Measurements from ENCODE around the gene NT5DC4. TPM values are rescaled to one million over a fixed set of nuclear protein-coding genes. Genes with fewer than 3 reads are reported as not detected.

NT5DC4 gene
- total and polyA plus RNA-seq, 2 of the 4 experiments (the other 2 are of a cell fraction): not detected

- Histone ChIP-seq H3K23ac (ENCODE audit: low read depth, low read length) (no peak overlapping the region), H3K4ac (ENCODE audit: low read depth, low read length) (no peak overlapping the region), H3K27ac (ENCODE audit: insufficient read depth, low read length) (no peak overlapping the region), H2AK5ac (ENCODE audit: low read depth, low read length) (no peak overlapping the region), H3K9ac (ENCODE audit: low read depth, low read length) (no peak overlapping the region), H4K8ac (ENCODE audit: low read depth in 2 of 2, low read length in 2 of 2) (no peak overlapping the region), H2AK9ac (replicated peaks; ENCODE audit: low read depth, low read length, poor library complexity) (no peak overlapping the region), H3K79me1 (ENCODE audit: low read depth in 1 of 2, low read length in 2 of 2) (no peaks in the 10 kb centered on the region), H2BK20ac (ENCODE audit: low read depth, low read length) (no peak overlapping the region), H3K9me3 (ENCODE audit: control insufficient read depth, insufficient read depth, low read length) (no peaks in the 10 kb centered on the region), H3K56ac (ENCODE audit: extremely low read depth, insufficient read depth, low read length) (no peak overlapping the region), H4K5ac (ENCODE audit: low read depth, low read length) (no peak overlapping the region), H3K4me2 (ENCODE audit: low read depth, low read length) (no peak overlapping the region), H4K91ac (ENCODE audit: insufficient read depth, low read depth, low read length) (no peak overlapping the region), H2BK15ac (ENCODE audit: low read depth, low read length) (no peak overlapping the region), H4K20me1 (ENCODE audit: insufficient read depth, low read length) (no peaks in the 10 kb centered on the region), H3K4me3 (ENCODE audit: insufficient read depth, low read depth, low read length) (no peak overlapping the region), H2AFZ (replicated peaks; ENCODE audit: low read length, poor library complexity) (no peak overlapping the region), H3K36me3 (ENCODE audit: control insufficient read depth, insufficient read depth, low read length) (no peaks in the 10 kb centered on the region), H3K27me3 (ENCODE audit: control insufficient read depth, insufficient read depth, low read length) (peaks cover 3% of the 10 kb centered on the region; the same call in 1 of the 2 replicates), H3K14ac (replicated peaks; ENCODE audit: low read depth, low read length) (no peak overlapping the region), H2BK5ac (ENCODE audit: low read depth, low read length, poor library complexity, severe bottlenecking) (no peak overlapping the region), H3K4me1 (ENCODE audit: control insufficient read depth, insufficient read depth, low read length) (peaks cover 12% of the 10 kb centered on the region), H2BK120ac (ENCODE audit: low read depth, low read length) (no peak overlapping the region), H3K9me1 (ENCODE audit: insufficient read depth, low read length) (peaks cover 3% of the 10 kb centered on the region; the same call in 1 of the 2 replicates), H3K18ac (ENCODE audit: low read depth, low read length) (no peak overlapping the region)
- no peak for ATAC-seq (ENCODE audit: low read depth)
- TF ChIP-seq CHD1 (IDR thresholded peaks at IDR 0.05; ENCODE audit: low read depth, low read length) (no peak), CEBPB (IDR thresholded peaks at IDR 0.05; ENCODE audit: low read depth, low read length) (no peak), BHLHE40 (IDR thresholded peaks at IDR 0.05; ENCODE audit: low read depth, low read length) (no peak), MAFK (IDR thresholded peaks at IDR 0.05; ENCODE audit: low read depth, low read length) (no peak), POLR2A (IDR thresholded peaks at IDR 0.05; ENCODE audit: low read depth, low read length) (no peak), USF2 (IDR thresholded peaks at IDR 0.05; ENCODE audit: low read depth, low read length) (no peak), SMC3 (IDR thresholded peaks at IDR 0.05; ENCODE audit: low read depth, low read length) (no peak), ELK1 (IDR thresholded peaks at IDR 0.05; ENCODE audit: borderline replicate concordance, low read depth, low read length) (no peak), FOS (IDR thresholded peaks at IDR 0.05; ENCODE audit: low read depth, low read length) (no peak), CTCF (conservative IDR thresholded peaks at IDR 0.05; ENCODE audit: low read depth, low read length) (no peak), MXI1 (IDR thresholded peaks at IDR 0.05; ENCODE audit: borderline replicate concordance, low read depth, low read length) (no peak), RCOR1 (IDR thresholded peaks at IDR 0.05; ENCODE audit: insufficient replicate concordance, low read length) (no peak), MAZ (IDR thresholded peaks at IDR 0.05; ENCODE audit: borderline replicate concordance, low read depth, low read length) (no peak), RFX5 (IDR thresholded peaks at IDR 0.05; ENCODE audit: low read depth, low read length) (no peak), NFE2L2 (IDR thresholded peaks at IDR 0.05; ENCODE audit: low read depth, low read length) (no peak), RAD21 (IDR thresholded peaks at IDR 0.05; ENCODE audit: low read length) (no peak)
- 70% methylated on average over 2 of the region's 10 CpGs; no CpG with 5 or more reads in 1 of the 2 experiments for WGBS, 2 experiments (ENCODE audit: extremely low coverage in 2 of 2, insufficient read length in 1 of 2)
- dilution Hi-C loops (cut with HindIII; ENCODE audit: low sequenced_read_pairs, unreplicated experiment): no loop called here
- BruUV-seq (replicated peaks): no TSS peak
- intact Hi-C loops (cut with micrococcal nuclease): no loop called here
- POLR2A ChIA-PET (ENCODE audit: unreplicated experiment): no interaction called here
- no peak for DNase-seq
- in situ Hi-C loops (cut with MboI; ENCODE audit: low sequenced_read_pairs): no loop called here
- CTCF ChIA-PET: no interaction called here
Measured at GRCh38 chr2:112708968-112709367, 11.9 kb upstream of the NT5DC4 start.

Measured in IMR-90 (cell line).